ENCODE measurements around the gene DCDC1.

GRCh38 chr11:30889143-30889794 lies 480.3 kb downstream of the DCDC1 start:
- TF ChIP-seq MAX (IDR thresholded peaks at IDR 0.05), result no peak
- TF ChIP-seq REST (IDR thresholded peaks at IDR 0.05; ENCODE audit: low read depth), result no peak
- no peak for TF ChIP-seq FOXM1 (IDR thresholded peaks at IDR 0.05; ENCODE audit: borderline replicate concordance, low read depth)
- no peak for TF ChIP-seq USF1 (IDR thresholded peaks at IDR 0.05)
- no peak for TF ChIP-seq RAD21 (IDR thresholded peaks at IDR 0.05; ENCODE audit: low read depth)
- TF ChIP-seq TAF1 (IDR thresholded peaks at IDR 0.05; ENCODE audit: low read depth), result no peak
- no peak for TF ChIP-seq CREB1 (IDR thresholded peaks at IDR 0.05; ENCODE audit: low read depth)

Measured in Ishikawa (cell line).